Measurements from ENCODE around the gene TSPAN9.

DNA sequence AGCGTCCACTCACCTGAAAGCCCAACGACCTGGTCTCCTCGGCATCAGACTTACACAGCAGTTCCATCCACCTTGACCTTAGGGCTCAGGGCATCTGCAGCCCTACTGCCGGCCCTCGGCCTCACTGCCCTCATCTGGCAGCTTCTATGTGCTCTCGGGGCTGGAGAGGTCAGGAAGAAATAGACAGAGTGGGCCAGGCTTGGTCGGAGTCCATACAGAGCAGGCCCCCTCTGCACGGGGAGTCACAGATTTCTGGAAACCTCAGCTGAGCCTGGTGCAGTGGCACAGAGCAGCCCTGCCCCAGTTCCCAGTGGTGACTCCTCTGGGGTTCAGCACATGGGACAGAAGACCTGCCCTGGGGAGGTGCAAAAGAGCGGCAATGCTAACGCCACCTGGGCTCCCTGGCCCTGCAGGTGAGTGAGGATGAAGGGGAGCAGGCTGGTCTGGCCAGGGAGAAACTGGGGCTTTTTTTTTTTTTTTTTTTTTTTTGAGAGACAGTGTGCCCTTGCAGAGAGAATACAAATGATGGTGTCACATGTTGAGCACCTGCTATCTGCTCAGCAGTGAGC is 223.7 kb downstream of the TSPAN9 start:
- TF ChIP-seq, protein P1, sequence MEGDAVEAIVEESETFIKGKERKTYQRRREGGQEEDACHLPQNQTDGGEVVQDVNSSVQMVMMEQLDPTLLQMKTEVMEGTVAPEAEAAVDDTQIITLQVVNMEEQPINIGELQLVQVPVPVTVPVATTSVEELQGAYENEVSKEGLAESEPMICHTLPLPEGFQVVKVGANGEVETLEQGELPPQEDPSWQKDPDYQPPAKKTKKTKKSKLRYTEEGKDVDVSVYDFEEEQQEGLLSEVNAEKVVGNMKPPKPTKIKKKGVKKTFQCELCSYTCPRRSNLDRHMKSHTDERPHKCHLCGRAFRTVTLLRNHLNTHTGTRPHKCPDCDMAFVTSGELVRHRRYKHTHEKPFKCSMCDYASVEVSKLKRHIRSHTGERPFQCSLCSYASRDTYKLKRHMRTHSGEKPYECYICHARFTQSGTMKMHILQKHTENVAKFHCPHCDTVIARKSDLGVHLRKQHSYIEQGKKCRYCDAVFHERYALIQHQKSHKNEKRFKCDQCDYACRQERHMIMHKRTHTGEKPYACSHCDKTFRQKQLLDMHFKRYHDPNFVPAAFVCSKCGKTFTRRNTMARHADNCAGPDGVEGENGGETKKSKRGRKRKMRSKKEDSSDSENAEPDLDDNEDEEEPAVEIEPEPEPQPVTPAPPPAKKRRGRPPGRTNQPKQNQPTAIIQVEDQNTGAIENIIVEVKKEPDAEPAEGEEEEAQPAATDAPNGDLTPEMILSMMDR (IDR thresholded peaks at IDR 0.05): no peak
- no peak for TF ChIP-seq POLR2A (IDR thresholded peaks at IDR 0.05)
- TF ChIP-seq EP300 (IDR thresholded peaks at IDR 0.05): no peak
- no peak for TF ChIP-seq POLR2AphosphoS5 (IDR thresholded peaks at IDR 0.05)

Measured in suprapubic skin (tissue), 4 donors.